ENCODE results near the gene IL4I1. TPM values are rescaled to one million over a fixed set of nuclear protein-coding genes. Genes with fewer than 3 reads are reported as not detected.

IL4I1 gene
- total RNA-seq, 1 experiment from 2014 or later, result 1.1 TPM

GRCh38 chr19:49924004-49924880 lies 27.6 kb upstream of the IL4I1 start:
- no peak for DNase-seq (ENCODE audit: low spot score)

GRCh38 chr19:49923055-49924003 lies 26.6 kb upstream of the IL4I1 start:
- DNase-seq (ENCODE audit: low spot score), result no peak

GRCh38 chr19:49921871-49922795 lies 25.4 kb upstream of the IL4I1 start:
- DNase-seq (ENCODE audit: low spot score), result no peak

- DNase-seq (ENCODE audit: low spot score), result no peak
Observed at GRCh38 chr19:49920624-49921363, 24.1 kb upstream of the IL4I1 start.

GRCh38 chr19:49918089-49918488 lies 21.4 kb upstream of the IL4I1 start:
- no peak for DNase-seq (ENCODE audit: low spot score)

- no peak for DNase-seq (ENCODE audit: low spot score)
Observed at GRCh38 chr19:49916839-49917733, 20.4 kb upstream of the IL4I1 start.

GRCh38 chr19:49915271-49915670 lies 18.6 kb upstream of the IL4I1 start:
- no peak for DNase-seq (ENCODE audit: low spot score)

- no peak for DNase-seq (ENCODE audit: low spot score)
Observed at GRCh38 chr19:49913720-49914119, 17.0 kb upstream of the IL4I1 start.

- DNase-seq (ENCODE audit: low spot score), result no peak
Observed at GRCh38 chr19:49912965-49913685, 16.4 kb upstream of the IL4I1 start.

DNA sequence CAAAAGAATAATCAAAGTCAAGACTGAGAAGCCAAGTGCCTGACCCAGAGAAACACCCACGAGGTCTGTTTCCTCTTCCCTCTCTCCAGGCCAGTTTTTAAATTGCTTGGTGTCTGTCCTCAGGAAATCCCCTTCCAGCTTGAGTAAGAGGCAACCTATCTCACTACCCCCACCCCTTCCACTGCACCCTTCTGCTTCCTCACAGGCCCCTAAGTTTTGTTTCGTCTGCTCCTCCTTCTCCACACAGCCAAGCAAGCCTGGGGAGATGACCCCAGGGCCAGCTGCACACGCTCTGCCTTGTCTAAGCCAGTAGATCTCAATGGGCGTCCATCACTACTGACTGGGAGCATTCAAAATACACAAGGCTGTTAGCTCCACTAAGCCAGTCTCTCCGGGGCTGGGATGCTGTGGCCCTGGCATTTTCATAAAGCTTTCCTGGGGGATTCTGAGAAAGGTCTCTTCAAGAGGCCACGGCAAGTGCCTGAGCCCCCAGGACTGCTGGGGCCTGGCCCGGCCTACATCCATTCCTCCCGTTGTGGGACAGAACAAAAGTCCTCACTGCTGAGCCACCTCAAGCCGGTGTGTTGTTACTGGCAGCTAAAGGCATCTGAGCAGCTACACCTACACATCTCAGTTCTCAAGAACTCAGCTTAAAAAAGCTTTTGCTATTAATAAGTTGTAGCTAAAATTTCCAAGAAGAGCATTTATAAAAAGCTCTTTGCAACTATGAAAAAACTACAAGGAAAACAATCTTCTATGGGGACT lies 14.9 kb upstream of the IL4I1 start:
- DNase-seq (ENCODE audit: low spot score), result no peak

DNA sequence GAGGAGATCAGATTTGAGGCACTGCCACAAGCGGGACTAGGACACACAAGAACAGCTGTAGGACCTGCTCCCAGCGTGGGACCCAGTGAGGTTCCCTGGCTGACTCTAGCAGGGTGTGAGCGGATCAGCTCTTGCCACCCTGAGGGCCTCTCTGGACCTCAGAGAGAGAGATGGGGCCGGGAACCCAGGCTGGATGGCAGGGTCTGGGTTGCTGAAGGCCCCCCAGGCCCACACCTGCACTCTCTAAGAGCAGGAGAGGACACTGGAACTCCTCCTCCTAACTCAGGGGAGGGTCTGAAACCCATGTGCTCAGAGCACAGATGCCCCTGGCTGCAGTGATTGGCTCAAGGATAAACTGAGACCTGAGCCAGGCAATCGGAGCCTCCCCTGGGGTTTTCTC lies 13.5 kb upstream of the IL4I1 start:
- no peak for DNase-seq (ENCODE audit: low spot score)

DNA sequence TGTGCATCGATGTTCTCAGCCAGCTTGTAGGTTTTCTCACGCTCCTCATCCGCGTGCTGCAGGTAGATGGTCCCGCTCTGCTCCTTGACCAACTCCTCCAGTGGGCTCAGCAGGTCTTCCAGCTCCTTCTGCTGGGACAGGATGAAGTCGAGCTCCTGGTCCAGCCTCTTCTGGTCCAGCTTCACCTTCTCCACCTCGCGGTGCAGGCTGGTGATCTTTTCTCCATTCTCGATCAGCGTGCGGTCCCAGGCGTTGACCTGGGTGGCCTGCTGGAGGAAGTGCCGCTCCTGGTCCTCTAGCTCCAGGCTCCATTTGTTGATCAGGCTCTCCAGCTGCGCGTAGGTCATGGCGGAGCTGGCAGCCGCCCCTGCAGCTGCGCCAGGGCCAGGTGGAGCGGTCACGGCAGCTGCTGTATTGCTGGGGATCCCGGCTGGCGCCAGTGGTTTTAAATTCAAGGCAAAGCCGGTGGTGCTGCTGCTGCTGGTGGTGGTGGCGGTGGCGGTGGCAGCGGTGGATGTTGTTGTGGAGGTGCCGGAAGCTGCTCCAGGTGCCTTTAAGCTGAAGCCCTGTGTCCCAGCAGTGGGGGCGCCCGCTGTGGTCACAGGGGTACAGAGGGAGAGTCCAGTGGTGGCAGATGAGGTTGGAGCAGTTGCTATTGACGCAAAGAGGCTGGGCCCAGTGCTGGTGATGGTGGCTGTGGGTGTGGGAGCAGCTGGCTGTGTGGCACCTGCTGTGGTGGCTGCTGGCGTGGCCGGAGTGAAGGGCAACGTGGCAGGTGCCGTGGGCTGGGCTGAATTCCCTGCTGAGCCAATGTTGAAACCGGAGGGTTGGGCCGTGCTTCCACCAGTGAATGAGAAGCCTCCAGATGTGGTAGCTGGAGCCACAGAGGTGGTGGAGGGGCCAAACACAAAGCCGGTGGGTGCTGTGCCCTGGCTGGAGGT lies 12.1 kb upstream of the IL4I1 start:
- DNase-seq (ENCODE audit: low spot score), result no peak

- DNase-seq (ENCODE audit: low spot score), result no peak
Observed at GRCh38 chr19:49907745-49908446, 11.2 kb upstream of the IL4I1 start.

GRCh38 chr19:49906879-49907564 lies 10.3 kb upstream of the IL4I1 start:
- no peak for DNase-seq (ENCODE audit: low spot score)

DNA sequence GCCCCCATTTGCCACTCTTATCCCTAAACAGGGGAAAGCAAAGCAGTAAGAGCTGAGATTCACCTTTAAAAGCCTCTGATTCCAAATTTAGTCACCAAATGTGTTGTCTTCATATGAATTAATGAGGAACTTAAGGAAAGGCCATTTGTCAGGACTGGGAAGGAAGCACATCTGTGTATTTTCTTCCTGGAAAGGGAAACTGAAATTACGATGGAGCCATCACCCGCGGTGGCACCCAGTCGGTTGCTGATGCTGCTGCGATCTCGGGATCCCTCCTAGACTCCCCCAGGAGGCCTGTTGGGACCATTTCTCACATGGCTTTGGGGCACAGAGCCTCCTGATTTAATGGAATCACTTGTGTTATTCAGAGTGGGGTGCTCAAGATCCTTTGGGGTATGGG lies 7.4 kb upstream of the IL4I1 start:
- DNase-seq (ENCODE audit: low spot score), result no peak
